GM18909 (cell line): ENCODE results near the gene POLR1G.
"Not testable (repeated sequence)": the region's sequence is repeated elsewhere in the genome, so short reads cannot be mapped to it uniquely, and the experiment has no call there.

ENCODE experiments used
- ATAC-seq: cut with Tn5 transposase; IDR thresholded peaks from one replicate; pipeline ENCODE4 v1.9.1; 2021; ENCODE audit warnings: mild to moderate bottlenecking; ENCODE audit not compliant: unreplicated experiment, poor library complexity

The POLR1G gene

DNA sequence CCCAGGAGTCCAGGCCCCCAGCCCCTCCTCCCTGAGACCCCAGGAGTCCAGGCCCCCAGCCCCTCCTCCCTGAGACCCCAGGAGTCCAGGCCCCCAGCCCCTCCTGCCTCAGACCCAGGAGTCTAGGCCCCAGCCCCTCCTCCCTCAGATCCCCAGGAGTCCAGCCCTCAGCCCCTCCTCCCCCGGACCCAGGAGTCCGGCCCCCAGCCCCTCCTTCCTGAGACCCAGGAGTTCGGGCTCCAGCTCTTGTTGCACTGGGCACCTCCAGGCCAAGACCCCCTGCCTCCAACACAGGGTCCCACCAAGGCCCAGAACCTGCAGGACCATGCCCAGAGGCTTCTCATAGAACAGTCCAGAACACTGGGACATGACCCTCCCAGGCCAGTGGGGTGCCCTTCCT is 13.5 kb downstream of the POLR1G start:
- ATAC-seq: no peak

GRCh38 chr19:45420356-45420755 is 13.9 kb downstream of the POLR1G start:
- no peak for ATAC-seq

- no peak for ATAC-seq
These were observed 14.4 kb downstream of the POLR1G start for GRCh38 chr19:45420871-45421270.

GRCh38 chr19:45421947-45422498 is 15.6 kb downstream of the POLR1G start:
- no peak for ATAC-seq

GRCh38 chr19:45423033-45423588 is 16.7 kb downstream of the POLR1G start:
- ATAC-seq: no peak

GRCh38 chr19:45423589-45424190 is 17.2 kb downstream of the POLR1G start, which contains the start of gene ERCC1:
Gene ERCC1 (minus strand): TSS chr19:45423917. CDS start chr19:45423374, 543 bp downstream.
- ATAC-seq: peak; percentile 68

DNA sequence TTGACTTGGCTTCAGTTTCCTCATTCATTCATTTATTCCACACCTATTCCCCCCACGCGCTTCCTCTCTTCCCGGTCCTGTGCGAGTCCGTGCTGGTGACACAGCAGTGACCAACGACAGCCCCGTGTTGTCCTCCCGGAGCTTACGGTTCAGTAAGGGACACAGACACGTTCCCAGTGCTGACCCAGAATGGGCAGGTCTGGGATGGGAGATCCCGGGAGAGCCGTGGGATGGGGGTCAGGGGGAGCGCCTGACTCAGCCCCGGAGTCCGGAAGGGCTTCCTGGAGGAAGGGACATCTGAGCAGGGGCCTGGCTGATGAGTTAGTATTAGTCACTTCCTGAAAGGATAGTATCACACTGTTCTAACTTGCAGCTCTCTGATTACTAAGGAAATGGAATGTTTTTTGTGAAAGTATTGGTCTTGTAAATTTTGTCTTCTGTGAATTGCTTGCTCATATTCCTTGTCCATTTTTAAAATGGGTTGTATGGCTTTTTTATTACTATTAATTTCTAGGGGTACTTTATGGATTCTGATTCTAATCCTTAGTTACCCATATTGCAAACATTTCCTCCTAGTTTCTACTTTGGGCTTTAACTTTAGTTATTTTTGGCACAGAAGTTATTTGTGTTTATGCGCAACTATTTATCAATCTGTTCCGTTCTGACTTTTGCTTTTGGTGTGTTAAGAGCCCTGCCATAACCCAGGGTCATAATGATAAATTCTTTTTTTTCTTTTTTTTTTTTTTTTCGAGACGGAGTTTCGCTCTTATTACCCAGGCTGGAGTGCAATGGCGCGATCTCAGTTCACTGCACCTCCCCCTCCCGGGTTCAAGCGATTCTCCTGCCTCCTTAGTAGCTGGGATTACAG is 18.0 kb downstream of the POLR1G start:
- peak; percentile 15 for ATAC-seq

- no peak for ATAC-seq
These were observed 22.2 kb downstream of the POLR1G start for GRCh38 chr19:45428384-45429231.

DNA sequence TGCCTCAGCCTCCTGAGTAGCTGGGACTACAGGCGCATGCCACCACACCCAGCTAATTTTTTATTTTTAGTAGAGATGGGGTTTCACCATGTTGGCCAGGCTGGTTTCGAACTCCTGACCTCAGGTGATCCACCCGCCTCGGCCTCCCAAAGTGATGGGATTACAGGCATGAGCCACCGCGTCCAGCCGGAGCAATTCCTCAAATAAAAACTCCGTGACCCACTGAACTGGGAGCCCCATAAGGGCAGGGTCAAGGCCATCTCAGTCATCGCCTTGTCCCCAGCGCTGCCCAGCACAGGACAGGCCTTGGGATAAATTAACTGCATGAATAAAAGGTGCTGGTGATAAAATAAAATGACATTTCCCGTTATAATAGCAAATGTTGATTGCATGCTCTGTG is 23.5 kb downstream of the POLR1G start:
- not testable (repeated sequence) for ATAC-seq

- not testable (repeated sequence) for ATAC-seq
These were observed 24.6 kb downstream of the POLR1G start for GRCh38 chr19:45431008-45431407.

GRCh38 chr19:45432543-45432942 is 26.1 kb downstream of the POLR1G start:
- not testable (repeated sequence) for ATAC-seq

DNA sequence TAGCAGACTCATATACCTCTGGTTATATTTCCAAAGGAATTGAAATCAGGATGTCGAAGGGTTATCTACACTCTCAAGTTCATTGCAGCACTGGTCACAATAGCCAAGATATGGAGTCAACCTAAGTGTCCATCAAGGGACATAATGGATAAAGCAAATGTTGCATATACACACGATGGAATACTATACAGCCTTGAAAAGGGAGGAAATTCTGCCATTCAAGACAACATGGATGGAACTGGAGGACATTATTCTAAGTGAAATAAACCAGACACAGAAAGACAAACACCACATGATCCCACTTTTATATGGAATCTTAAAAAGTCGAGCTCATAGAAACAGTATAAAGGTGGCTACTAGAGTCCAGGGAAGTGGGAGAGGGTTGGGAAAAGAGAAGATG is 30.9 kb downstream of the POLR1G start:
- ATAC-seq: no peak

DNA sequence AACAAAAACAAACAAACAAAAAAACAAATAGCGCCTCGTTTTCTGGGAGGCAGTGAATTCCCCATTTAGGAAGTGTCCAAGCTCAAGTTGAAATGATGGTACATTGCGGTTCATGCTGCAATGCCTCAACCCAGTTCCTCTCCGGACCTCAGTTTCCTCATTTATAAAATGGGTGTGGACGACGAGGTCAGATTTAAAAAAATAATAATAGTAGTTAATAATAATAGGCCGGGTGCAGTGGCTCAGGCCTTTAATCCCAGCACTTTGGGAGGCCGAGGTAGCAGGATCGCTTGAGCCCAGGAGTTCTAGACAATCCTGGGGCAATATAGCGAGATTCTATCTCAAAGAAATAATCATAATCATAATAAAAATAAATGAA is 32.7 kb downstream of the POLR1G start:
- no peak for ATAC-seq

- ATAC-seq: peak; percentile 56
These were observed 33.3 kb downstream of the POLR1G start for GRCh38 chr19:45439569-45440258.

- no peak for ATAC-seq
These were observed 33.8 kb downstream of the POLR1G start for GRCh38 chr19:45440259-45440638.

DNA sequence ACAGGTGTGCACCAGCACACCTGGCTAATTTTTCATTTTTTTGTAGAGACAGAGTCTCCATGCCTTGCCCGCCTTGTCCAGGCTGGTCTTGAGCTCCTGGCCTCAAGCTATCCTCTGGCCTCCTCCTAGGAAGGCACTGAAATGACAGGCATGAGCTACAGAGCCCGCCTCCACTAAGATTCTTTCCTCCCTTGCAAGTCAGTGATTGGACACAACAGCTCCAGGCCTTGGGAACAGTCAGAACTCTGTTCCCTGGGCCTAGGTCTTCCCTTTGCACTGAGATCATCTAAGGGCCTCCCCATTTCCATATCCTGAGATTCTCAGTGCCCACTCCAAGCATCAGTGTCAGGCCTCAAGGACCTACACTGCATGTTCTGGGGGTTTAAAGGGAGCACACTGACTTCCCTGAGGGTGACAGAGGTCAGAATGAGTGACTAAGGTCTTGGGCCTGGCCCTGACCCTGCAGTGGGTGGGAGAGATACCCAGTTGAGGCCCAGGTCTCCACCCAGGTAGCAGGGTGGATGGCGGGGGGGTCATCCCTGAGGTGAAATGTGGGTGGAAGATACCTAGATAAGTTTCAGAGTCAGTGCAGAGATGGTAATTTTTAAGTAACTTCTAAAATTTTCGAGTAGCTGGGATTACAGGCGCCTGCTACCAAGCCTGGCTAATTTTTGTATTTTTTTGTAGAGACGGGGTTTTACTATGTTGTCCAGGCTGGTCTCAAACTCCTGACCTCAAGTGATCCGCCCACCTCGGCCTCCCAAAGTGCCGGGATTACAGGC is 34.6 kb downstream of the POLR1G start:
- no peak for ATAC-seq

DNA sequence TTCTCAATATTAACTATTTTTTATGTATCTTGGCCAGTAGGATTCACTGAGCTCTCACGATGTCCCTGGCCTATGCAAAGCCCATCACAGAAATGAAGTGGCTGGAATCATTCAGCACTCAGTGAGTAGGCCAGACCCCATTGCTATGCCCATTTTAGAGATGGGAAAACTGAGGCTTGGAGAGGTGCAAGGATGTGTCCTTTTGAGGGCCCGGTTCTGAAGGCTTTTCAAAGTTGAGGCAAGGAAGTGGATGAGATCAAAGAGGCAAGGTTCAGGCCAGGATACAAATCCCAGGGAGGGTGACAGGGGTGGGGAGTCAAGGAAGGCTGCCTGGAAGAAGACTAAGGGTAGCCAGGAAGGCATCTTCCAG is 35.9 kb downstream of the POLR1G start:
- no peak for ATAC-seq

- no peak for ATAC-seq
These were observed 36.5 kb downstream of the POLR1G start for GRCh38 chr19:45442778-45443461.
